HepG2 (cell line): Measurements from ENCODE around the gene FLAD1. TPM values are rescaled to one million over a fixed set of nuclear protein-coding genes. Genes with fewer than 3 reads are reported as not detected.
A peak's percentile ranks its signal among the peaks of the same experiment; 100 is the strongest.

Source experiments
- AKNA ChIP-seq: sonication (generic); formaldehyde crosslinking; IDR thresholded peaks from 2 replicates; pipeline ENCODE4 v1.4.0; 2020; ENCODE audit warnings: missing genetic modification reagents, borderline replicate concordance
- TOE1 ChIP-seq: sonication (generic); formaldehyde crosslinking; IDR thresholded peaks from 2 replicates; pipeline ENCODE4 v1.4.0; 2020; ENCODE audit warnings: mild to moderate bottlenecking, missing genetic modification reagents
- ZNF317 ChIP-seq: sonication (generic); formaldehyde crosslinking; IDR thresholded peaks from 2 replicates; pipeline ENCODE4 v1.5.0; 2020; ENCODE audit warnings: mild to moderate bottlenecking, missing genetic modification reagents
- ZNF496 ChIP-seq: sonication (generic); formaldehyde crosslinking; IDR thresholded peaks from 2 replicates; pipeline ENCODE4 v1.8.1; 2023; ENCODE audit warnings: mild to moderate bottlenecking, moderate library complexity, missing genetic modification reagents; ENCODE audit not compliant: insufficient replicate concordance
- ZNF704 ChIP-seq: sonication (generic); formaldehyde crosslinking; IDR thresholded peaks from 2 replicates; pipeline ENCODE4 v1.8.1; 2023; ENCODE audit warnings: mild to moderate bottlenecking, inconsistent platforms, moderate library complexity, missing genetic modification reagents, borderline replicate concordance
- ZNF720 ChIP-seq: sonication (generic); formaldehyde crosslinking; IDR thresholded peaks from 2 replicates; pipeline ENCODE4 v1.4.0; 2020; ENCODE audit warnings: missing genetic modification reagents
- ZNF724P ChIP-seq: sonication (generic); formaldehyde crosslinking; IDR thresholded peaks from 2 replicates; pipeline ENCODE4 v1.8.0; 2022; ENCODE audit warnings: missing genetic modification reagents, borderline replicate concordance
- polyA plus RNA-seq, 8 experiments: library from polyadenylated mRNA; depleted of rRNA in 3 of 8; stranded (reverse) in 7 of 8; unstranded in 1 of 8; fragments of >200 nt; fragmentation: Illumina TruSeq in 4 of 8; extraction: Trizol in 4 of 8; gene quantifications; 2 replicates each; pipeline versions ENCODE4 v1.2.1 to v1.2.3, GENCODE V29; 2011 to 2016; ENCODE audit warnings: low read depth in 4 of 8, missing spikeins in 1 of 8, mixed read lengths in 1 of 8; ENCODE audit not compliant: insufficient read depth in 1 of 8
- total RNA-seq, 5 experiments: library from RNA; depleted of rRNA; stranded (reverse); fragments of >200 nt; fragmentation: Illumina TruSeq; extraction: Trizol; gene quantifications; 2 replicates each; pipeline ENCODE4 v1.2.3, GENCODE V29; 2016; ENCODE audit warnings: low read depth in 1 of 5

FLAD1 gene
- total and polyA plus RNA-seq, 2 of the 13 experiments (the other 11 are each of a cell fraction or from before 2014, with no cell fraction given) = 25.9 to 32.8 TPM

- TF ChIP-seq ZNF704 (CRISPR knock-in tag) (no peak), AKNA (CRISPR knock-in tag) (no peak), ZNF496 (CRISPR knock-in tag) (no peak), ZNF720 (CRISPR knock-in tag) (no peak), ZNF724P (CRISPR knock-in tag) (0 out of 2 replicates have a peak, but pooled peaks have one; percentile 16), ZNF317 (CRISPR knock-in tag) (no peak), TOE1 (CRISPR knock-in tag) (no peak)
Observed at GRCh38 chr1:154999571-155000410, 16.6 kb downstream of the FLAD1 start (continued).
